ENCODE measurements around the gene PTPRN. TPM values are rescaled to one million over a fixed set of nuclear protein-coding genes. Genes with fewer than 3 reads are reported as not detected.

PTPRN gene
- total and polyA plus RNA-seq, 9 of the 15 experiments (the other 6 are each of a cell fraction or from before 2014, with no cell fraction given): 0.15 to 2.4 (median 0.43) TPM; not detected in 1

DNA sequence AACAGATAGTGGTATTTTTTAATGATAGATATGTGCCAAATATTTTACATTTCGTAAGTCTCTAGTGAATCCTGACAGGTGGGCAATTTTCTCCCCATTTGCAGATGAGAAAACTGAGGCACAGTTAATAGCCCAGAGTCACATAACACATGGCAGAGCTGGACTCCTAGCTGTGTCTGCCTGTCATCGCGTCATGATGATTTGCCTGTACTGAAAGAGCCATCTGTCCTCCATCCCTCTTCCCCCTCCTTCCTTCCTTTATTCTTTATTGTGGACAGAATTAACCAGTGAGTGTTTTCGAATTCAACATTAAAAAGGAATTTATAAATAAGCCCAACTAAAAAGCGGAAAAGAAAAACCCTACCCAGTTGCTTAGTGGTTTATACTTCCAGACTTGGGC is 26.8 kb downstream of the PTPRN start:
- TF ChIP-seq TGIF2 (CRISPR knock-in tag; IDR thresholded peaks at IDR 0.05) (no peak), BCOR (IDR thresholded peaks at IDR 0.05) (peak; percentile 43; the same call in 1 of the 2 replicates), ZNF282 (CRISPR knock-in tag; IDR thresholded peaks at IDR 0.05) (no peak), RBM25 (IDR thresholded peaks at IDR 0.05; ENCODE audit: low read depth, low read length, severe bottlenecking) (peak; percentile 53)
- H3K4me3 ChIP-seq: no peak overlapping the region
- CTCF ChIA-PET (ENCODE audit: low intra/inter-chr PET ratio): no interaction called here
- no peaks in the 10 kb centered on the region for H3K79me2 ChIP-seq (ENCODE audit: control insufficient read depth, insufficient read depth, low read length)
- peaks cover 54 to 83% of the 10 kb centered on the region in 2 experiments for H3K4me1 ChIP-seq (replicated peaks in 1 of 2; ENCODE audit: control insufficient read depth in 2 of 2, insufficient read depth in 2 of 2, low read length in 2 of 2)
- POLR2A ChIA-PET: interaction anchor here (0.6 to 1.1 kb wide), 2 partner anchors 18 to 43 kb away, joined by 3 to 5 read pairs; no protein-coding TSS in a partner anchor
- intact Hi-C loops (cut with micrococcal nuclease) (no loop called here), in situ Hi-C loops (cut with MboI) (no loop called here)
- BruUV-seq (replicated peaks): no TSS peak
- H2AFZ ChIP-seq (ENCODE audit: low read depth, low read length): peak overlapping the region; percentile 19; the same call in 1 of the 2 replicates
- 79% methylated on average over 4 of the region's 5 CpGs for WGBS (ENCODE audit: insufficient coverage, low coverage, missing lambda C conversion rate)
- H3K9ac ChIP-seq (ENCODE audit: insufficient read depth in 1 of 2, low read depth in 2 of 2, low read length in 2 of 2): no peak overlapping the region
- no peaks in the 10 kb centered on the region for H3K9me3 ChIP-seq (replicated peaks; ENCODE audit: control insufficient read depth, insufficient read depth, low read depth, low read length)
- H3K9me1 ChIP-seq (ENCODE audit: control insufficient read depth, insufficient read depth, low read length): peaks cover 5% of the 10 kb centered on the region
- ATAC-seq: no peak
- DNase-seq (ENCODE audit: extremely low read depth in 1 of 4, low spot score in 3 of 4): no peak
- H3K27ac ChIP-seq (ENCODE audit: extremely low read depth, low read depth, low read length): no peak overlapping the region; the same call in 2 of the 3 replicates
- no peak overlapping the region for H3K4me2 ChIP-seq (ENCODE audit: insufficient read depth, low read length)
- no peak for FAIRE-seq
- no peaks in the 10 kb centered on the region for H4K20me1 ChIP-seq (replicated peaks; ENCODE audit: control insufficient read depth, insufficient read depth, low read length)
- H3K27me3 ChIP-seq (ENCODE audit: control insufficient read depth in 2 of 2, insufficient read depth in 2 of 2, low read length in 2 of 2): no peaks in the 10 kb centered on the region
- no peaks in the 10 kb centered on the region for H3K36me3 ChIP-seq (ENCODE audit: control insufficient read depth, insufficient read depth, low read length)

DNA sequence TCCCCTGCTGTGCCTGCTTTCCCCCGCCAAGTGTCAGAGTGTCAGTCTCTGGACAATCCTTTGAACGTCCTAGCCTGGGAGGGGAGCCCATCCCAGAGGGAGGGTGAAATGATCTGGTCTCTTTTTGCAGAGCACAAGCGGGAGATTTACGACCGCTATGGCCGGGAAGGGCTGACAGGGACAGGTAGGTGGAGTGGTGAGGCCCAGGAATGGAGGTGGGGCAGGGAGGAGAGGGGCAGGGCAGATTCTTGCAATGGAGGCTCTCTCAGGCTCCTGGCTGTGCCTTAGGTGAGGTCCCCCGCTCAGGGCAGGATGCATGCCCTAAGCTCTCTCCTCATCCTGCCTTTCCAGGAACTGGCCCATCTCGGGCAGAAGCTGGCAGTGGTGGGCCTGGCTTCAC is 27.6 kb downstream of the PTPRN start:
- no peaks in the 10 kb centered on the region for H3K36me3 ChIP-seq (ENCODE audit: control insufficient read depth, insufficient read depth, low read length)
- FAIRE-seq (no peak), DNase-seq (ENCODE audit: extremely low read depth in 1 of 4, low spot score in 3 of 4) (peak in 1 of 4 experiments; percentile 42), ATAC-seq (no peak)
- H3K4me3 ChIP-seq: no peak overlapping the region
- TF ChIP-seq MEIS2 (IDR thresholded peaks at IDR 0.05; ENCODE audit: partially characterized antibody): peak; percentile 75
- no peak for TF ChIP-seq CAMTA2 (CRISPR knock-in tag; conservative IDR thresholded peaks at IDR 0.05)
- TF ChIP-seq, protein P1, sequence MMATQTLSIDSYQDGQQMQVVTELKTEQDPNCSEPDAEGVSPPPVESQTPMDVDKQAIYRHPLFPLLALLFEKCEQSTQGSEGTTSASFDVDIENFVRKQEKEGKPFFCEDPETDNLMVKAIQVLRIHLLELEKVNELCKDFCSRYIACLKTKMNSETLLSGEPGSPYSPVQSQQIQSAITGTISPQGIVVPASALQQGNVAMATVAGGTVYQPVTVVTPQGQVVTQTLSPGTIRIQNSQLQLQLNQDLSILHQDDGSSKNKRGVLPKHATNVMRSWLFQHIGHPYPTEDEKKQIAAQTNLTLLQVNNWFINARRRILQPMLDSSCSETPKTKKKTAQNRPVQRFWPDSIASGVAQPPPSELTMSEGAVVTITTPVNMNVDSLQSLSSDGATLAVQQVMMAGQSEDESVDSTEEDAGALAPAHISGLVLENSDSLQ (IDR thresholded peaks at IDR 0.05): peak; percentile 70
- H2AFZ ChIP-seq (ENCODE audit: low read depth, low read length): peak overlapping the region; percentile 67
- peak overlapping the region; percentile 9; the same call in 1 of the 2 replicates for H3K4me2 ChIP-seq (ENCODE audit: insufficient read depth, low read length)
- peaks cover 5% of the 10 kb centered on the region for H3K9me1 ChIP-seq (ENCODE audit: control insufficient read depth, insufficient read depth, low read length)
- POLR2A ChIA-PET: interaction anchor here (0.6 to 1.3 kb wide), 3 partner anchors 36 to 42 kb away, joined by 3 to 7 read pairs (median 3); partner anchors contain the start of genes GLB1L and STK16
- intact Hi-C loops (cut with micrococcal nuclease) (no loop called here), in situ Hi-C loops (cut with MboI) (no loop called here)
- no peaks in the 10 kb centered on the region for H4K20me1 ChIP-seq (replicated peaks; ENCODE audit: control insufficient read depth, insufficient read depth, low read length)
- CTCF ChIA-PET (ENCODE audit: low intra/inter-chr PET ratio): no interaction called here
- H3K4me1 ChIP-seq (replicated peaks in 1 of 2; ENCODE audit: control insufficient read depth in 2 of 2, insufficient read depth in 2 of 2, low read length in 2 of 2): peaks cover 52 to 75% of the 10 kb centered on the region in 2 experiments
- H3K79me2 ChIP-seq (ENCODE audit: control insufficient read depth, insufficient read depth, low read length): no peaks in the 10 kb centered on the region
- no peaks in the 10 kb centered on the region for H3K27me3 ChIP-seq (ENCODE audit: control insufficient read depth in 2 of 2, insufficient read depth in 2 of 2, low read length in 2 of 2)
- H3K27ac ChIP-seq (ENCODE audit: extremely low read depth, low read depth, low read length): no peak overlapping the region; the same call in 2 of the 3 replicates
- no TSS peak for BruUV-seq (replicated peaks)
- peak overlapping the region; percentile 48 to 75; a peak in 3 of 4 replicates for H3K9ac ChIP-seq (ENCODE audit: insufficient read depth in 1 of 2, low read depth in 2 of 2, low read length in 2 of 2)
- no peaks in the 10 kb centered on the region for H3K9me3 ChIP-seq (replicated peaks; ENCODE audit: control insufficient read depth, insufficient read depth, low read depth, low read length)
- 44% methylated on average over 8 of the region's 8 CpGs for WGBS (ENCODE audit: insufficient coverage, low coverage, missing lambda C conversion rate)
